CD4-positive, alpha-beta T cell (primary cell): ENCODE results near the gene INAVA. TPM values are rescaled to one million over a fixed set of nuclear protein-coding genes. Genes with fewer than 3 reads are reported as not detected.

Source experiments
- ATAC-seq: fragments of 200-7000 bp; cut with Tn5 transposase; one replicate; pipeline ENCODE4 v1.10.0; 2022; ENCODE audit warnings: mild to moderate bottlenecking; ENCODE audit not compliant: poor library complexity
- CTCF ChIA-PET: fragments of 350-600 bp; sonication (Branson Sonifier 250); formaldehyde crosslinking; loops from one replicate; lab custom pipeline; 2021; ENCODE audit warnings: antibody characterized with exemption, inconsistent platforms; lab: Charles Lee
- POLR2A ChIA-PET: fragments of 350-600 bp; sonication (Branson Sonifier 250); formaldehyde crosslinking; loops from one replicate; lab custom pipeline; 2021; ENCODE audit warnings: antibody characterized with exemption, inconsistent platforms; lab: Charles Lee
- DNase-seq, 14 experiments: peaks; one replicate each; pipeline ENCODE4 v3.0.0-alpha.2; 2013 to 2020; ENCODE audit warnings: mixed read lengths in 2 of 14
- H3K27ac ChIP-seq, 2 donors: one replicate each; pipeline versions ENCODE4 v1.5.1 to v1.7.0; 2013; ENCODE audit warnings: low read length in 2 of 2, low read depth in 1 of 2, mild to moderate bottlenecking in 1 of 2
- H3K27me3 ChIP-seq, 2 experiments: 1 replicate in 1 of 2; 2 replicates in 1 of 2; pipeline versions ENCODE4 v1.6.1 to v1.7.0; 2013; ENCODE audit warnings: low read length in 2 of 2, control low read depth in 1 of 2, mild to moderate bottlenecking in 1 of 2, moderate library complexity in 1 of 2; ENCODE audit not compliant: insufficient read depth in 2 of 2, control insufficient read depth in 1 of 2
- H3K36me3 ChIP-seq: one replicate; pipeline ENCODE4 v1.6.1; 2013; ENCODE audit warnings: low read length, control low read depth; ENCODE audit not compliant: insufficient read depth
- H3K4me1 ChIP-seq: one replicate; pipeline ENCODE4 v1.6.1; 2013; ENCODE audit warnings: low read length, control low read depth; ENCODE audit not compliant: insufficient read depth
- H3K4me3 ChIP-seq: one replicate; pipeline ENCODE4 v1.5.1; 2013; ENCODE audit warnings: mild to moderate bottlenecking, low read length, moderate library complexity
- H3K9me3 ChIP-seq, 2 experiments: 1 replicate in 1 of 2; 2 replicates in 1 of 2; pipeline versions ENCODE4 v1.6.1 to v1.7.0; 2013; ENCODE audit warnings: low read length in 2 of 2, mild to moderate bottlenecking in 2 of 2, control low read depth in 1 of 2, moderate library complexity in 1 of 2; ENCODE audit not compliant: control insufficient read depth in 1 of 2, insufficient read depth in 1 of 2
- H3K27ac Mint-ChIP-seq: one replicate; pipeline ENCODE4 v1.8.0; 2020; ENCODE audit warnings: mixed read lengths
- H3K27me3 Mint-ChIP-seq: one replicate; pipeline ENCODE4 v1.8.0; 2021; ENCODE audit warnings: mixed read lengths
- H3K36me3 Mint-ChIP-seq: one replicate; pipeline ENCODE4 v1.8.0; 2021; ENCODE audit warnings: low read depth, mixed read lengths
- H3K4me1 Mint-ChIP-seq: one replicate; pipeline ENCODE4 v1.8.0; 2021; ENCODE audit warnings: low read depth, mixed read lengths
- H3K4me3 Mint-ChIP-seq: one replicate; pipeline ENCODE4 v1.8.0; 2020; ENCODE audit warnings: mild to moderate bottlenecking, mixed read lengths
- H3K9me3 Mint-ChIP-seq: one replicate; pipeline ENCODE4 v1.8.0; 2020; ENCODE audit warnings: mixed read lengths
- intact Hi-C, 2 experiments: fragments of 100-400 bp; cut with DNase I in 1 of 2; cut with micrococcal nuclease in 1 of 2; formaldehyde crosslinking; loops; one replicate each; pipeline versions ENCODE4 v1.15.1 to v1.9.0; 2023 to 2025; cut with DNase I, micrococcal nuclease
- total RNA-seq, 174 experiments: library from RNA in 2 of 174; stranded (reverse) in 2 of 174; gene quantifications; one replicate each; pipeline ENCODE4 v1.2.3 and lab custom pipeline; 2021 to 2026
- TF ChIP-seq, protein P1 (sequence below): fragments of 200-600 bp; IDR thresholded peaks from one replicate; pipeline ENCODE4 v1.8.0; 2022; ENCODE audit warnings: antibody characterized with exemption, mild to moderate bottlenecking

INAVA gene
- total RNA-seq, 2 experiments from 2014 or later, result 0.22 TPM; not detected in 1

DNA sequence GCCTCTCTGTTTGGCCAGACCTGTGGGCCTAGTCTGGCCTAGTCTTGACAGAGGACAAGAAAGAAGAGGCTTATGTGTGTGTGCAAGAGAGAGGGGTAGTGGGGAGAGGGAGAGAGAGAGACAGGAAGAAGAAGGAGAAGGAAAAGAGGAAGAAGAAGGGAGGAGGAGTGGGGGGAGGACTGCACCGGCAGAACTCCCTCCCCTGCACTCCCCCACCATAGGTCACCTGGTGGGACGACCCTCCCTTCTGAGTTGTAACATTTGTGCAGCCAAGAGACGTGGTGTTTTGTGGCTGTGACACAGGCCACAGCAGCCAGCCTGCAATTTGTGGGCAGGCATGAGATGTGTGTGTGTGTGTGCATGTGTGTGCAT lies 4.3 kb downstream of the INAVA start:
- intact Hi-C loops, result no loop called here
- no peak overlapping the region for H3K4me3 Mint-ChIP-seq
- ChIA-PET POLR2A (no interaction called here), CTCF (no interaction called here)
- no peaks in the 10 kb centered on the region for H3K27me3 Mint-ChIP-seq
- no peak overlapping the region for H3K27ac ChIP-seq
- no peaks in the 10 kb centered on the region for H3K4me1 Mint-ChIP-seq
- H3K9me3 Mint-ChIP-seq, result no peaks in the 10 kb centered on the region
- ATAC-seq (no peak), DNase-seq (no peak)
- no peaks in the 10 kb centered on the region for H3K9me3 ChIP-seq
- H3K27me3 ChIP-seq, result peaks cover 0 to 3% of the 10 kb centered on the region in 2 experiments
- H3K4me3 ChIP-seq, result no peak overlapping the region
- no peaks in the 10 kb centered on the region for H3K4me1 ChIP-seq
- H3K27ac Mint-ChIP-seq, result no peak overlapping the region
- H3K36me3 ChIP-seq, result no peaks in the 10 kb centered on the region
- no peaks in the 10 kb centered on the region for H3K36me3 Mint-ChIP-seq
- TF ChIP-seq, protein P1, sequence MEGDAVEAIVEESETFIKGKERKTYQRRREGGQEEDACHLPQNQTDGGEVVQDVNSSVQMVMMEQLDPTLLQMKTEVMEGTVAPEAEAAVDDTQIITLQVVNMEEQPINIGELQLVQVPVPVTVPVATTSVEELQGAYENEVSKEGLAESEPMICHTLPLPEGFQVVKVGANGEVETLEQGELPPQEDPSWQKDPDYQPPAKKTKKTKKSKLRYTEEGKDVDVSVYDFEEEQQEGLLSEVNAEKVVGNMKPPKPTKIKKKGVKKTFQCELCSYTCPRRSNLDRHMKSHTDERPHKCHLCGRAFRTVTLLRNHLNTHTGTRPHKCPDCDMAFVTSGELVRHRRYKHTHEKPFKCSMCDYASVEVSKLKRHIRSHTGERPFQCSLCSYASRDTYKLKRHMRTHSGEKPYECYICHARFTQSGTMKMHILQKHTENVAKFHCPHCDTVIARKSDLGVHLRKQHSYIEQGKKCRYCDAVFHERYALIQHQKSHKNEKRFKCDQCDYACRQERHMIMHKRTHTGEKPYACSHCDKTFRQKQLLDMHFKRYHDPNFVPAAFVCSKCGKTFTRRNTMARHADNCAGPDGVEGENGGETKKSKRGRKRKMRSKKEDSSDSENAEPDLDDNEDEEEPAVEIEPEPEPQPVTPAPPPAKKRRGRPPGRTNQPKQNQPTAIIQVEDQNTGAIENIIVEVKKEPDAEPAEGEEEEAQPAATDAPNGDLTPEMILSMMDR, result no peak

DNA sequence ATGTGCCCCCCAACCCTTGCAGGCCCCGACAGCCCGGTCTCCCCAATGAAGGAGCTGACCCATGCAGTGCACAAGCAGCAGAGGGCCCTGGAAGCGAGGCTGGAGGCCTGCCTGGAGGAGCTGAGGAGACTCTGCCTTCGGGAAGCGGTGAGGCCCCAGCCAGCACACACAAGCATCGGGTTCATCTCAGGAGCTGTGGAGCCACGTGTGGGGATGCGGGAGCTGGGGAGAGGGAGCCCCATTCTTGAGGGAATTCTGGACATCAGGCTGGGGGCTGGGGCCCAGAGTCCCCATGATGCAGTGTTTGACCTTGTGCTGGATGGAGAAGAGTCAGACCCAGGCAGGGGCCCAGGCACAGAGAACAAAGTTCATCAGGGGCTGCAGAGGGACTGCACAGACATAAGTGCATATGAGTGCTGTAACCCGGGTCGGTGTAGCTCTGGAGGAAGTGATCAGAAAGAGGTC lies 4.8 kb downstream of the INAVA start:
- intact Hi-C loops, result no loop called here
- no peak overlapping the region for H3K4me3 ChIP-seq
- H3K36me3 Mint-ChIP-seq, result no peaks in the 10 kb centered on the region
- TF ChIP-seq, protein P1, result no peak
- H3K27ac Mint-ChIP-seq, result no peak overlapping the region
- H3K27ac ChIP-seq, result no peak overlapping the region
- no peak overlapping the region for H3K4me3 Mint-ChIP-seq
- no peaks in the 10 kb centered on the region for H3K27me3 ChIP-seq
- H3K4me1 ChIP-seq, result peaks cover 4% of the 10 kb centered on the region
- H3K4me1 Mint-ChIP-seq, result no peaks in the 10 kb centered on the region
- H3K27me3 Mint-ChIP-seq, result no peaks in the 10 kb centered on the region
- CTCF ChIA-PET, result no interaction called here
- no peaks in the 10 kb centered on the region for H3K9me3 ChIP-seq
- DNase-seq (no peak), ATAC-seq (no peak)
- H3K9me3 Mint-ChIP-seq, result no peaks in the 10 kb centered on the region
- POLR2A ChIA-PET, result no interaction called here
- H3K36me3 ChIP-seq, result no peaks in the 10 kb centered on the region

DNA sequence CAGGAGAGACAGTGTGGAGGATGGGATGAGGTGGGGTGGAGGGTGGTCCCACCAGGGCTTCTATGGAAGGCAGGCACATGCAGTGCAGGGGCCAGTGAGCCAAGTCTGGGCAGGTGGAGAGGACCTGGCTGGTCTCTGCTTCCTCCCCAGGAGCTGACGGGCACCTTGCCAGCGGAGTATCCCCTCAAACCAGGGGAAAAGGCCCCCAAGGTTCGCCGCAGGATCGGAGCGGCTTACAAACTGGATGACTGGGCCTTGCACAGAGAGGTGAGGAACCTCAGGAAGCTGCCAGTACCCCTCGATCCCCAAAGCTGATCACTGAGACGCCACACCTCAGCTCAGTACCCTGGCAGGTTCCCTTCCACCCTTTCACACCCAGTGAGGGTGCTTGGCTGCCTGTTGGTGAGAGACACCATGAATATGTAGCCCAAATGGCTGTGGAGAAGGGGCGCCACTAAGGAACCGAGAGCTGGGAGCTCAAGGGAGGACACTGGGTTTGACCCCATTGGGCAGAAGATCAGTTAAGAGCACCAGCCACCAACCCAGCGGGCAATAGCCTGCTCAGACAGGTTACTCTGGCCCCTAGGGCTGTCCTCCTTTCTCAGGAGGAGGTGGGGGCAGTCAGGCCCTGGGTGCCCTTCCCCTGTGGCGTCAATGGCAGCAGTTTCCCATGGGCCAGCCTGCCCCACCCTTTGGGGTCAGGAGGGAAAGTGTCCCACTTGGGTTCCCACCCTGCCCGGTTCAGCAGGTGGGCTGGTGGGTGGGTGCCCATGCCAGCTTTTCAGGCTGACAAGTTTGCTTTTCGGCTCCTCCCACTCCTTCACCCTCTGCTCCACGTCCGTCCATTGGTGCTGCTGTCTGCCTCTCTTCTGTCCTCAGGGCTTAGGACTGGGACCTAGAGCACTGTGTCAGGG lies 5.5 kb downstream of the INAVA start:
- ATAC-seq (no peak), DNase-seq (no peak)
- Histone ChIP-seq H3K4me1 (peaks cover 10% of the 10 kb centered on the region), H3K27ac (no peak overlapping the region), H3K27me3 (no peaks in the 10 kb centered on the region), H3K4me3 (no peak overlapping the region), H3K9me3 (no peaks in the 10 kb centered on the region), H3K36me3 (no peaks in the 10 kb centered on the region)
- no peak overlapping the region for H3K4me3 Mint-ChIP-seq
- no peak overlapping the region for H3K27ac Mint-ChIP-seq
- H3K9me3 Mint-ChIP-seq, result no peaks in the 10 kb centered on the region
- H3K4me1 Mint-ChIP-seq, result peaks cover under 1% of the 10 kb centered on the region
- ChIA-PET POLR2A (no interaction called here), CTCF (no interaction called here)
- TF ChIP-seq, protein P1, result no peak
- H3K36me3 Mint-ChIP-seq, result no peaks in the 10 kb centered on the region
- intact Hi-C loops, result no loop called here
- H3K27me3 Mint-ChIP-seq, result no peaks in the 10 kb centered on the region
